A673 (cell line): ENCODE data around the gene DCC. TPM values are rescaled to one million over a fixed set of nuclear protein-coding genes. Genes with fewer than 3 reads are reported as not detected.

Experiments used
- BruUV-seq: library from RNA; stranded (reverse); fragments of 400-500 nt; replicated peaks from 2 replicates; lab custom pipeline; 2021; lab: Mats Ljungman, UMichigan
- CTCF ChIA-PET: fragments of 300-600 bp; sonication (Branson Sonifier 250); formaldehyde crosslinking; loops from one replicate; lab custom pipeline; 2022; ENCODE audit warnings: antibody characterized with exemption; lab: Charles Lee
- POLR2A ChIA-PET: fragments of 300-600 bp; sonication (Branson Sonifier 250); formaldehyde crosslinking; loops from one replicate; lab custom pipeline; 2022; ENCODE audit warnings: antibody characterized with exemption; ENCODE audit not compliant: low non-redundant PET; lab: Charles Lee
- DNase-seq: peaks from one replicate; pipeline ENCODE4 v3.0.0-alpha.2; 2015; ENCODE audit warnings: low spot score
- H3K27ac ChIP-seq: fragments of 200-600 bp; sonication (generic); 2 replicates; pipeline ENCODE4 v1.5.1; 2016; ENCODE audit warnings: mixed run types, low read depth, mild to moderate bottlenecking, mixed read lengths, antibody characterized with exemption, low read length; ENCODE audit not compliant: poor library complexity, severe bottlenecking
- H3K27me3 ChIP-seq: fragments of 200-600 bp; sonication (generic); replicated peaks from 2 replicates; pipeline ENCODE4 v1.6.1; 2017; ENCODE audit warnings: mixed run types, low read depth, mild to moderate bottlenecking, mixed read lengths, antibody characterized with exemption, low read length; ENCODE audit not compliant: insufficient read depth, poor library complexity
- H3K36me3 ChIP-seq: fragments of 200-600 bp; sonication (generic); 2 replicates; pipeline ENCODE4 v1.6.1; 2016; ENCODE audit warnings: mixed run types, mild to moderate bottlenecking, mixed read lengths, antibody characterized with exemption, low read length; ENCODE audit not compliant: insufficient read depth, poor library complexity, severe bottlenecking
- H3K4me1 ChIP-seq: fragments of 200-600 bp; sonication (generic); 2 replicates; pipeline ENCODE4 v1.6.1; 2017; ENCODE audit warnings: mixed run types, mild to moderate bottlenecking, mixed read lengths, antibody characterized with exemption, low read length; ENCODE audit not compliant: insufficient read depth, poor library complexity, severe bottlenecking
- H3K4me3 ChIP-seq: fragments of 200-600 bp; sonication (generic); 2 replicates; pipeline ENCODE4 v1.5.1; 2016; ENCODE audit warnings: low read depth, mixed run types, mild to moderate bottlenecking, mixed read lengths, low read length; ENCODE audit not compliant: poor library complexity, severe bottlenecking
- H3K9me3 ChIP-seq: fragments of 200-600 bp; sonication (generic); 2 replicates; pipeline ENCODE4 v1.6.1; 2016; ENCODE audit warnings: mixed run types, low read depth, mild to moderate bottlenecking, mixed read lengths, antibody characterized with exemption, low read length; ENCODE audit not compliant: poor library complexity, severe bottlenecking
- EZH2 ChIP-seq: fragments of 200-600 bp; sonication (generic); IDR thresholded peaks from 2 replicates; pipeline ENCODE4 v1.6.1; 2017; ENCODE audit warnings: borderline replicate concordance, low read depth, mild to moderate bottlenecking, mixed read lengths, antibody characterized with exemption, low read length; ENCODE audit not compliant: poor library complexity, severe bottlenecking
- intact Hi-C: fragments of 100-400 bp; cut with micrococcal nuclease; formaldehyde crosslinking; loops from one replicate; pipeline ENCODE4 v1.10.0; 2022; ENCODE audit not compliant: unreplicated experiment
- total RNA-seq: library from RNA; stranded (reverse); gene quantifications from 2 replicates; pipeline ENCODE4 v1.2.3, GENCODE V29; 2021
- TF ChIP-seq, protein P1 (sequence below): fragments of 300-800, 200-600 bp; sonication (generic); conservative IDR thresholded peaks from 2 replicates; pipeline ENCODE4 v1.5.1; 2017; ENCODE audit warnings: low read depth, mild to moderate bottlenecking, antibody characterized with exemption, low read length, moderate library complexity, mixed read lengths

Gene DCC
- total RNA-seq, 1 experiment from 2014 or later, result 93.0 TPM

DNA sequence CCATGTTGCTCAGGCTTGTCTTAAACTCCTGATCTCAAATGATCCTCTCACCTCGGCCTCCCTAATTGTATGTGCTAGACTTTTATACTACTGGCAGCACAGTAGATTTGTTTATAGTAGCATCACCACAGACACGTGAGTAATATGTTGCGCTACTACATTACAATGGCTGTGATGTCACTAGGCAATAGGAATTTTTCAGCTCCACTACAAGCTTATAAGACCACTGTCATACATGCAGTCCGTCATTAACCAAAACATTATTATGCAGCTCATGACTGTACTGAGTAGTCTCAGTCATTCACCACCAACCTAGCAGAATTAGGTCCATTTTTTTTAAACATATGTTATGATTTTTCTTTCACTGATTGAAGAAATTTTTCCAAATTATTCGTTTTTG, 398.9 kb downstream of the DCC start:
- intact Hi-C loops, result no loop called here
- Histone ChIP-seq H3K9me3 (no peaks in the 10 kb centered on the region), H3K27ac (no peak overlapping the region), H3K27me3 (no peaks in the 10 kb centered on the region), H3K4me1 (no peaks in the 10 kb centered on the region), H3K4me3 (no peak overlapping the region), H3K36me3 (no peaks in the 10 kb centered on the region)
- ChIA-PET POLR2A (no interaction called here), CTCF (no interaction called here)
- no peak for TF ChIP-seq EZH2
- TF ChIP-seq, protein P1, sequence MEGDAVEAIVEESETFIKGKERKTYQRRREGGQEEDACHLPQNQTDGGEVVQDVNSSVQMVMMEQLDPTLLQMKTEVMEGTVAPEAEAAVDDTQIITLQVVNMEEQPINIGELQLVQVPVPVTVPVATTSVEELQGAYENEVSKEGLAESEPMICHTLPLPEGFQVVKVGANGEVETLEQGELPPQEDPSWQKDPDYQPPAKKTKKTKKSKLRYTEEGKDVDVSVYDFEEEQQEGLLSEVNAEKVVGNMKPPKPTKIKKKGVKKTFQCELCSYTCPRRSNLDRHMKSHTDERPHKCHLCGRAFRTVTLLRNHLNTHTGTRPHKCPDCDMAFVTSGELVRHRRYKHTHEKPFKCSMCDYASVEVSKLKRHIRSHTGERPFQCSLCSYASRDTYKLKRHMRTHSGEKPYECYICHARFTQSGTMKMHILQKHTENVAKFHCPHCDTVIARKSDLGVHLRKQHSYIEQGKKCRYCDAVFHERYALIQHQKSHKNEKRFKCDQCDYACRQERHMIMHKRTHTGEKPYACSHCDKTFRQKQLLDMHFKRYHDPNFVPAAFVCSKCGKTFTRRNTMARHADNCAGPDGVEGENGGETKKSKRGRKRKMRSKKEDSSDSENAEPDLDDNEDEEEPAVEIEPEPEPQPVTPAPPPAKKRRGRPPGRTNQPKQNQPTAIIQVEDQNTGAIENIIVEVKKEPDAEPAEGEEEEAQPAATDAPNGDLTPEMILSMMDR, result no peak
- no TSS peak for BruUV-seq
- no peak for DNase-seq

DNA sequence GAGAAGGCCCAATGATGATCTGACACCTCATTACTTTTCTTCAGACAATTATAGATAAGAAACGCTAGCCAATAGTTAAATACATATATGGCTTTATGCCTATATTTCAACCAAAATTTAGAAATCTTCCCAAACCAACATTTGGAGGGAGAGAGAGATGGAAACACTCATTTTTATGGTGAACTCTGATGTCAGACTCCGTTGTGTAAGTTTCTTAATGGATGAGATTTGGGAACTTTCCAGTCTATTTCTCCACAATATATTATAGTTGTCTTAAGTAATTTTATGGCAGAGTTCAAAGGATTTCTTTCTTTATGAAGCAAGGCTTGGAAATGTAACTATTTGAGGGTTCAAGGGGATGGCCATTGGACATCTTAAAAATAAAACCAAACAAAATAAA, 407.0 kb downstream of the DCC start:
- TF ChIP-seq, protein P1, result no peak
- TF ChIP-seq EZH2, result no peak
- Histone ChIP-seq H3K27ac (no peak overlapping the region), H3K4me1 (peaks cover 10% of the 10 kb centered on the region), H3K27me3 (no peaks in the 10 kb centered on the region), H3K4me3 (no peak overlapping the region), H3K9me3 (no peaks in the 10 kb centered on the region), H3K36me3 (peaks cover 2% of the 10 kb centered on the region)
- ChIA-PET CTCF (no interaction called here), POLR2A (no interaction called here)
- intact Hi-C loops, result no loop called here
- BruUV-seq, result no TSS peak
- DNase-seq, result no peak

DNA sequence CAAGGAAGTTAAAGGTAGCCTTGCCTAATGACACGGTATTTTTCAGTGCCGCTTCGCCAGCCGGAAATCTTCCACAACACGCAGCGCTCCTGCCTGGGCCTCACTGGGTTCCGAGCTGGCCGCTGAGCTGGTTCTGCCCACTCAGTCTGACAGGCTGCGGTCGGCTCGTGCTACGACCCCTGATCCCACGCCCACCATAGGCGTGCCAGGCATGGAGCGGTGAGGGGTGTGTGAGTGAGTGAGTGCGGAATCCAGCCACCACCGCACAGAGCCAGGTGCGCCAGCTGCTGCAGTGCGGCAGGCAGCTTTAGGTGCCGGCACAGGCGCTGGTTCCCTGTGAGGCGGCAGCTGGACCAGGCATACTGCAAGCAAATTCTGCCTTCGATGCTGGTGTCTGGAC, 407.9 kb downstream of the DCC start:
- Histone ChIP-seq H3K27ac (no peak overlapping the region), H3K4me3 (no peak overlapping the region), H3K4me1 (peaks cover 10% of the 10 kb centered on the region), H3K9me3 (no peaks in the 10 kb centered on the region), H3K36me3 (peaks cover 11% of the 10 kb centered on the region), H3K27me3 (no peaks in the 10 kb centered on the region)
- ChIA-PET CTCF (no interaction called here), POLR2A (no interaction called here)
- no peak for DNase-seq
- TF ChIP-seq EZH2, result no peak
- TF ChIP-seq, protein P1, result no peak
- intact Hi-C loops, result no loop called here
- BruUV-seq, result no TSS peak
